Astrocyte of the hippocampus (primary cell): Measurements from ENCODE around the gene WDR43.
A peak's percentile ranks its signal among the peaks of the same experiment; 100 is the strongest.

Experiments
- DNase-seq: peaks from one replicate; pipeline ENCODE4 v3.0.0; 2011; ENCODE audit warnings: low read depth, low spot score

WDR43 gene

DNA sequence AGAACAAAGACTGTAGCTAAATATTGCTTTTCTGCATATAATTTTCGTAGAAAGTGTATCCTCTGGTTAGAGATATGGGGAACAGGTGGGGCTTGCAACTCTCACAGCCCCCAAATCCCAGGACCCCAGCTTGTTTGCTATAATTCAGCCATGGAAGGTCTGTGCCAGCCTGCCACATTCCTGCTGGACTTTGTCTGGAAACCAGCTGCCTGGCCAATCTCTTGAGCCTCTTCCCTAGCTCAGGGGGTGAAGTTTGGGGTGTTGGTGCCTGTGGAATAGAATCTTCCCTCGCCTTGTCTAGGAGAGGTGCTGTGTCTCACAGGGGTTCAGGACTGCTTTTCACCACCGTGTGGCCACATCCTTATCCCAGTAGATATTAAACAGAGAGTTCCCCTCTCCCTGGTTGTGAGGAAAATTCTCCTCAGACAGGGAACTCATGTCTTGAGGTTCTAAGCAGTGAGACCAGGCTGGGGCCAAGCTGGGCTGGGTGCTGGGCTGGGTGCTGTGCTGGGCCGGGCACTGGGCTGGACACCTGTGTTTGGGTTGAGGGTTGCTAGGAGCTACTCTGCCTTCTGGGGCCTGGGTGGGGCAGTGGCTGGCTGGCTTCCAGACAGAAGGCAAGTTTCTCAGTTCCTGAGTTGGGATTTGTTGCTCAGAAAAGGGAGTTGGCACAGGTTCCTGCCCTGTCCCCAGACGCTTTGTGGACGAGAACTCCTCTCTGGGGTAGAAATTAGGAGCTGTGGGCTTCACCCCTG lies 98.9 kb downstream of the WDR43 start:
- no peak for DNase-seq

GRCh38 chr2:28994074-28994473 lies 99.6 kb downstream of the WDR43 start:
- DNase-seq, result no peak

- DNase-seq, result no peak
Measured at GRCh38 chr2:28994679-28995078, 100.2 kb downstream of the WDR43 start.

DNA sequence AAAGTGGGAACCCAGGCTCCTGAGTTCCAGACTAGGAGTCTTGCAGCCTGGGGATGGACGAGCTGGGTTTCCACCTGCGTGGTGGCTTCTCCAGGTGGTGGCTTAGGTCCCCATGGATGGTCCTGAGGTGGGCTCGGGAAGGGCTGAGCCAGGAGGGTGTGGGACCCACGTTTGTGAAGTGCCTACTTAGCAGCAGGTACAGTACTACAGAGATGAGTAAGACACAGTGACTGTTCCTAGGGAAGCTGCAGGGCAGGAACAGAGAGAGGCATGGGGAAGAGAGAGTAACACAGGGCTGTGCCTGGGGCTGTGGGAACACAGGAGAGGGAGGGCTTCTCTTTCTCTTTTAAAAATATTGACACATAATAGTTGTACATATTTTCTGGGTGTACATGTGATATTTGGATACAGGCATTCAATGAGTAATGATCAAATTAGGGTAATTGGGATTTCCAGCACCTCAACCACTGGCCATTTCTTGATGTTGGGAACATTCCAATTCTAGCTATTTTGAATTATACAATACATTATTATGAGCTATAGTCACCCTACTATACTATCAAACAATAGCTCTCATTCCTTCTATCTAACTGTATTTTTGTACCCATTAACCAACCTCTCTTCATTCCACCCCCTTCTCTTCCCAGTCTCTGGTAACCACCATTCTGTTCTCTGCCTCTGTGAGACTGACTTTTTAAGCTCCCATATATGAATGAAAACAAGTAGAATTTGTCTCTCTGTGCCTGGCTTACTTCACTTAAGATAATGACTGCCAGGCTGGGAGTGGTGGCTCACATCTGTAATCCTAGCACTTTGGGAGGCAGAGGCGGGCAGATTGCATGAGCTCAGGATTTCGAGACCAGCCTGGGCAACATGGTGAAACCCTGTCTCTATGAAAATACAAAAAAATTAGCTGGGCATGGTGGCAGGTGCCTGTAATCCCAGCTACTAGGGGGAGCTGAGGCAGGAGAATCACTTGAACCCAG lies 101.6 kb downstream of the WDR43 start:
- DNase-seq, result no peak

DNA sequence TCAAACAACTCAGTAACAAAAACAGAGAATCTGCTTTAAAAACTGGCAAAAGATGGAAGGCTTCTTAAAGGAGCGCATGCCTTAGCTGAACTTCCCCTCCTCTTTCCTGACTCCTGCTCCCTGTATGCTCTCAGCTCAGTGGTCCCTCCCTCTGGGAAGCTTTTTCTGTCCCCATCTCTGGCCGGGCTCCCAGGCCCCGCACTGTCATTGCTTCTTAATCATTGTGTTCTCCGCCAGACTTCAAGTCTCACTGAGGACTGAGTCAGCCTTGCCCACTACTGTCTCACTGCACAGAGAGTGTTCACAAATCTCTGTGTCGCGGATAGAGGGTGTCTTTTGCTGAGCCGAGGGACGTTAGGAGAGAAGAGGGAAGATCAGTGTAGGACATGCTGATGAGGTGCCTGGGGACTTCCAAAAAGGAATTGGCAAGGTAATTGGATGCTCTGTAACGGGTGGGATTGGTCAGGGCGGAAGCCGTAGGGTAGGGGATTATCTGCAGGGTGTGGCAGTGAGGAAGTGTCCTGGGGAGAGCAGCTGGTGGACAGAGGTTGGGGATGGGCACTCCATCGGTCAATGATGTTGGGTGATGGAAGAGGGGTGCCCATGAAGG lies 102.9 kb downstream of the WDR43 start:
- DNase-seq, result peak; percentile 56
